Breast epithelium (tissue), 4 donors: ENCODE measurements around the gene WBP1. TPM values are rescaled to one million over a fixed set of nuclear protein-coding genes. Genes with fewer than 3 reads are reported as not detected.
A peak's percentile ranks its signal among the peaks of the same experiment; 100 is the strongest.

ENCODE experiments used
- DNase-seq, 2 donors: peaks; one replicate each; pipeline ENCODE4 v3.0.0-alpha.2; 2019; ENCODE audit warnings: low spot score in 2 of 2
- H3K27ac ChIP-seq, 2 donors: fragments of 200-600 bp; sonication (generic) in 1 of 2; one replicate each; pipeline ENCODE4 v1.5.1; 2016 to 2019; ENCODE audit warnings: mild to moderate bottlenecking in 1 of 2
- H3K27me3 ChIP-seq, 2 donors: fragments of 200-600 bp; sonication (generic) in 1 of 2; one replicate each; pipeline versions ENCODE4 v1.5.1 to v1.6.0; 2017 to 2019; ENCODE audit warnings: control low read depth in 1 of 2, mild to moderate bottlenecking in 1 of 2
- H3K36me3 ChIP-seq: fragments of 200-600 bp; one replicate; pipeline ENCODE4 v1.5.1; 2019
- H3K4me1 ChIP-seq, 2 donors: fragments of 200-600 bp; sonication (generic); one replicate each; pipeline ENCODE4 v1.5.1; 2016 to 2019; ENCODE audit warnings: control low read depth in 1 of 2
- H3K4me3 ChIP-seq, 3 donors: fragments of 200-600 bp; sonication (generic); 1 replicate in 2 of 3; 2 replicates in 1 of 3; pipeline ENCODE4 v1.5.1; 2016 to 2019; ENCODE audit warnings: mild to moderate bottlenecking in 3 of 3, moderate library complexity in 2 of 3
- H3K9me3 ChIP-seq, 2 donors: fragments of 200-600 bp; sonication (generic) in 1 of 2; one replicate each; pipeline ENCODE4 v1.5.1; 2016 to 2019; ENCODE audit warnings: control low read depth in 1 of 2
- CTCF ChIP-seq, 3 donors: fragments of 450-650 bp; IDR thresholded peaks; one replicate each; pipeline ENCODE4 v1.5.1; 2016 to 2017; ENCODE audit warnings: antibody characterized with exemption in 3 of 3, mild to moderate bottlenecking in 3 of 3, moderate library complexity in 3 of 3
- POLR2A ChIP-seq: fragments of 450-650 bp; IDR thresholded peaks from one replicate; pipeline ENCODE4 v1.6.1; 2016; ENCODE audit warnings: antibody characterized with exemption, mild to moderate bottlenecking, moderate library complexity
- POLR2AphosphoS5 ChIP-seq, 3 donors: sonication (generic); formaldehyde crosslinking; IDR thresholded peaks; one replicate each; pipeline ENCODE4 v1.6.1; 2017; ENCODE audit warnings: antibody characterized with exemption in 3 of 3
- intact Hi-C: fragments of 100-400 bp; cut with DNase I; formaldehyde crosslinking; loops from one replicate; pipeline ENCODE4 v1.15.1; 2023; ENCODE audit warnings: low total_unique reads
- total RNA-seq, 3 donors: library from RNA; depleted of rRNA; stranded (reverse); fragments of >200 nt; gene quantifications; one replicate each; pipeline ENCODE4 v1.1.0, GENCODE V29; 2016

The WBP1 gene
- total RNA-seq, 3 donors from 2014 or later = 58.0 to 70.0 (median 61.9) TPM

GRCh38 chr2:74502720-74503505 is 44.7 kb downstream of the WBP1 start:
- H3K27ac ChIP-seq = peak overlapping the region; percentile 76 to 89
- no peak for TF ChIP-seq POLR2A
- TF ChIP-seq POLR2AphosphoS5 (IDR thresholded peaks at IDR 0.05) = peak in 2 of 3 donors; percentile 41 to 56
- TF ChIP-seq CTCF (IDR thresholded peaks at IDR 0.05) = no peak

GRCh38 chr2:74503506-74504475 is 45.6 kb downstream of the WBP1 start:
- intact Hi-C loops = no loop called here
- Histone ChIP-seq H3K27ac (peak overlapping the region; percentile 76 to 89), H3K9me3 (no peaks in the 10 kb centered on the region), H3K4me3 (peak overlapping the region; percentile 56 to 72 (median 68)), H3K27me3 (peaks cover 0 to 7% of the 10 kb centered on the region in 2 donors), H3K4me1 (peaks cover 3 to 19% of the 10 kb centered on the region in 2 donors), H3K36me3 (no peaks in the 10 kb centered on the region)
- no peak for TF ChIP-seq CTCF (IDR thresholded peaks at IDR 0.05)
- no peak for TF ChIP-seq POLR2A
- DNase-seq = no peak

More at GRCh38 chr2:74502720-74503505, 44.7 kb downstream of the WBP1 start:
- H3K4me3 ChIP-seq = peak overlapping the region; percentile 56 to 72 (median 68)
- no peaks in the 10 kb centered on the region for H3K36me3 ChIP-seq
- no peaks in the 10 kb centered on the region for H3K9me3 ChIP-seq
- peaks cover 3 to 19% of the 10 kb centered on the region in 2 donors for H3K4me1 ChIP-seq
- H3K27me3 ChIP-seq = peaks cover 4 to 7% of the 10 kb centered on the region in 2 donors
- intact Hi-C loops = no loop called here
- DNase-seq = peak in 1 of 2 donors; percentile 55

DNA sequence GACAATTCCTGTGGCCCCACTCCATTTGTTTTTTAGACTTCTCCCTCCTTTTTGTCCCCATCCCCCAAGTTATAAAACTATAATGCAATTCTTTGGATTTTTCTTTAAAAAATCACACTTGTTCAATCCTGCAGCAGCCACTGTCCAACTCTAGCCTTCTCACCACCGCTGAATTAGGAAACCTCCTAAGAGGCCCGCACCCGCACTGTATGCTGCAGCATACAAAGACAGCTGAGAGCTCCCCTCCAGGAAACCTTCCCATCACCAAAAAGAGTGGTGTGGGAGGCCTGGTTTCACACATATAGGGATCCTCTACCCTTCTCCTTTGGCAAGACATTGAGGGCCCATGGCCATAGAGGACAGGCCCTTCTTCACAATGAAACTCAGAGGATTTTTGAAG is 46.4 kb downstream of the WBP1 start:
- Histone ChIP-seq H3K9me3 (no peaks in the 10 kb centered on the region), H3K36me3 (no peaks in the 10 kb centered on the region), H3K27me3 (peaks cover 0 to 4% of the 10 kb centered on the region in 2 donors), H3K4me1 (peaks cover 0 to 19% of the 10 kb centered on the region in 2 donors), H3K4me3 (peak overlapping the region in 2 of 3 donors; percentile 68 to 72), H3K27ac (peak overlapping the region in 1 of 2 donors; percentile 89)
- intact Hi-C loops = no loop called here
- DNase-seq = no peak
- no peak for TF ChIP-seq POLR2A
- no peak for TF ChIP-seq CTCF (IDR thresholded peaks at IDR 0.05)
- TF ChIP-seq POLR2AphosphoS5 (IDR thresholded peaks at IDR 0.05) = no peak

GRCh38 chr2:74505448-74506246 is 47.4 kb downstream of the WBP1 start:
- DNase-seq = no peak
- Histone ChIP-seq H3K36me3 (no peaks in the 10 kb centered on the region), H3K9me3 (no peaks in the 10 kb centered on the region), H3K4me1 (peaks cover 0 to 19% of the 10 kb centered on the region in 2 donors), H3K27me3 (no peaks in the 10 kb centered on the region), H3K27ac (peak overlapping the region in 1 of 2 donors; percentile 42), H3K4me3 (peak overlapping the region in 2 of 3 donors; percentile 16 to 87)
- no peak for TF ChIP-seq POLR2A
- TF ChIP-seq CTCF (IDR thresholded peaks at IDR 0.05) = no peak
- TF ChIP-seq POLR2AphosphoS5 (IDR thresholded peaks at IDR 0.05) = no peak
- intact Hi-C loops = no loop called here
